ENCODE results near the gene GARIN5B.

DNA sequence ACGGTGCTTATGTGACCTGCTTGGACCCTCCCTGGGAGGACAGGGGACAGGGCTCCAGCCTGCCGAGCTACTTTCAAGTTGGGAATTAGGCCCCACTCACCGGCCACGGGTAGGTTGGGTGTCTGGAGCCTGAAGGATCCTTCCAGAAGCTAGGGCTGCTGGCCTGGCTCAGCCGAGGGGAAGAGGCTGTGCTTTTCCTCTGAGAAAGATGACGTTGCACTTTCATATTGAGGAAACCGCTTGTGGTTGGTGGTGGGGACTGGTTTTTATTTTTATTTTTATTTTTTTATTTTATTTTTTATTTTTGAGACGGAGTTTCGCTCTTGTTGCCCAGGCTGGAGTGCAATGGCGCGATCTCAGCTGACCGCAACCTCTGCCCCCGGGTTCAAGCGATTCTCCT is 37.9 kb downstream of the GARIN5B start, which contains the start of gene TMEM150B:
- TF ChIP-seq POLR2AphosphoS5 (IDR thresholded peaks at IDR 0.05; ENCODE audit: borderline replicate concordance, low read depth, low read length) (no peak), EZH2 (IDR thresholded peaks at IDR 0.05) (no peak), FOXP2 (optimal IDR thresholded peaks at IDR 0.05; ENCODE audit: control extremely low read depth, extremely low read length, insufficient read depth) (no peak)

Measured in SK-N-MC (cell line).